ENCODE results near the gene TLX3. TPM values are rescaled to one million over a fixed set of nuclear protein-coding genes. Genes with fewer than 3 reads are reported as not detected.

The TLX3 gene
- total and polyA plus RNA-seq, 2 of the 8 experiments (the other 6 are each of a cell fraction or from before 2014, with no cell fraction given) = not detected

- TF ChIP-seq TAF7 (optimal IDR thresholded peaks at IDR 0.05; ENCODE audit: borderline replicate concordance, low read depth, low read length) (no peak), POU5F1 (IDR thresholded peaks at IDR 0.05; ENCODE audit: low read depth, low read length) (no peak), KDM4A (IDR thresholded peaks at IDR 0.05; ENCODE audit: low read depth, low read length, severe bottlenecking) (no peak)
Observed at GRCh38 chr5:171283753-171284152, 25.3 kb upstream of the TLX3 start (continued).

Data from H1 (cell line).